Body of pancreas (tissue), 4 donors: ENCODE data around the gene CTBS. TPM values are rescaled to one million over a fixed set of nuclear protein-coding genes. Genes with fewer than 3 reads are reported as not detected.

Experiments used
- ATAC-seq: fragments of 150-250 bp; one replicate; pipeline ENCODE4 v1.9.1; 2016
- DNase-seq, 4 donors: peaks; one replicate each; pipeline ENCODE4 v3.0.0-alpha.2; 2019
- H3K27ac ChIP-seq, 4 donors: fragments of 200-600 bp; sonication (generic); 1 replicate in 3 of 4; 2 replicates in 1 of 4; pipeline versions ENCODE4 v1.5.1 to v1.6.1; 2016 to 2019; ENCODE audit warnings: mild to moderate bottlenecking in 1 of 4, mixed read lengths in 1 of 4, moderate library complexity in 1 of 4
- H3K27me3 ChIP-seq, 2 donors: fragments of 200-600 bp; sonication (generic); one replicate each; pipeline ENCODE4 v1.6.0; 2016; ENCODE audit warnings: mild to moderate bottlenecking in 1 of 2
- H3K36me3 ChIP-seq, 2 donors: fragments of 200-600 bp; sonication (generic); replicated peaks in 1 of 2; 2 replicates each; pipeline ENCODE4 v1.5.1; 2016; ENCODE audit warnings: low read depth in 2 of 2; ENCODE audit not compliant: insufficient read depth in 1 of 2
- H3K4me1 ChIP-seq: fragments of 200-600 bp; sonication (generic); one replicate; pipeline ENCODE4 v1.6.0; 2016
- H3K4me3 ChIP-seq, 2 donors: fragments of 200-600 bp; sonication (generic); 1 replicate in 1 of 2; 2 replicates in 1 of 2; pipeline ENCODE4 v1.5.1; 2016 to 2019
- H3K9me3 ChIP-seq, 3 donors: fragments of 200-600 bp; sonication (generic); 1 replicate in 2 of 3; 2 replicates in 1 of 3; pipeline ENCODE4 v1.5.1; 2016
- CTCF ChIP-seq, 7 experiments: fragments of 450-650 bp in 4 of 7; fragments of 200-600 bp in 3 of 7; sonication (generic) in 3 of 7; IDR thresholded peaks; one replicate each; pipeline ENCODE4 v1.5.1; 2016 to 2019; ENCODE audit warnings: antibody characterized with exemption in 7 of 7
- POLR2A ChIP-seq, 3 donors: fragments of 450-650 bp; IDR thresholded peaks; one replicate each; pipeline ENCODE4 v1.6.1; 2016; ENCODE audit warnings: antibody characterized with exemption in 3 of 3, mild to moderate bottlenecking in 2 of 3
- WGBS, 2 donors: methylation state at CpG; one replicate each; pipeline ENCODE4 v1.1.5; 2017; 5-methylcytosine and 5-hydroxymethylcytosine counted together
- intact Hi-C: fragments of 100-400 bp; cut with DNase I; formaldehyde crosslinking; loops from one replicate; pipeline ENCODE4 v1.15.1; 2023
- total RNA-seq, 2 donors: library from RNA; depleted of rRNA; stranded (reverse); fragments of >200 nt; gene quantifications; one replicate each; pipeline ENCODE4 v1.1.0, GENCODE V29; 2016

Gene CTBS, protein sequence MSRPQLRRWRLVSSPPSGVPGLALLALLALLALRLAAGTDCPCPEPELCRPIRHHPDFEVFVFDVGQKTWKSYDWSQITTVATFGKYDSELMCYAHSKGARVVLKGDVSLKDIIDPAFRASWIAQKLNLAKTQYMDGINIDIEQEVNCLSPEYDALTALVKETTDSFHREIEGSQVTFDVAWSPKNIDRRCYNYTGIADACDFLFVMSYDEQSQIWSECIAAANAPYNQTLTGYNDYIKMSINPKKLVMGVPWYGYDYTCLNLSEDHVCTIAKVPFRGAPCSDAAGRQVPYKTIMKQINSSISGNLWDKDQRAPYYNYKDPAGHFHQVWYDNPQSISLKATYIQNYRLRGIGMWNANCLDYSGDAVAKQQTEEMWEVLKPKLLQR
- 10 to 100 TPM; 13.5 to 15.5 TPM for total RNA-seq

DNA sequence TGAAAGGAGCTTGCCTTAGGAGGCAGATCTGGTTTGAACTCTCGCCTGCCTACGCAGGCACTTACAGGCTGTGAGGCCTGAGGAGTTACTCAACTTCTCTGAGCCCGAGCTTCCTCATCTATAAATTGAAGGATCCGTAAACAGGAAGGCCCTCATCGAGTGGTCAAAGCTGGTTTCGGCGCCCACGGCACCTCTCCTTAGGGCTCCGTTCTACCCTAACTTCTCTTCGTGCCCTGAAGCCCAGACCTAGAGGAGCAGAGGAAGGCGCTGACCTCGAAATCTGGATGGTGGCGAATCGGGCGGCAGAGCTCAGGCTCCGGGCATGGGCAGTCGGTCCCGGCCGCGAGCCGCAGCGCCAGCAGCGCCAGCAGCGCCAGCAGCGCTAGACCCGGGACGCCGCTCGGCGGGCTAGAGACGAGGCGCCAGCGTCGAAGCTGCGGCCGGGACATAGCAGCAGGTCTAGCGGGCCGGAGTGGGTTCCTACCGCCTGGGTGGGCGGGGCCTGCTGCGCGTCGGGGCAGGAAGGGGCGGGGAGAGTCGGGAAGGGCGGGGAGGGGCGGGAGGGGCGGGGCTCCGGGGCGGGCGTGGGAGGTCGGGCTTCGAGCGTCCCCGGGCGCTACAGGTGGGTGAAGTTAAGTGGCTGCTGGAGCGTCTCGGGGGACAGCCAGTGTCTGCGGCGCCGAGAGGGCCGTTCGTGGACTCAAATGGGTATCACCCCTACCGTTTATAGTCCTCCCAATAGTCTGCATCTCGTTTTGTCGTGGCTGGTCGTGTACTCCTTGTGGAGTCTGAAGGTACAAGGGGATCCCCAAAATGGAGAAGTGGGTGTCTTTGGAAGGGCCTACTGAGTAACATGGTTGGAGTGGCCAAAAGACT lies at the start of gene CTBS:
Gene CTBS (minus strand): TSS at position 474 of the 876 bp plus-strand sequence. CDS start 25 bp downstream, at position 449.
- H3K9me3 ChIP-seq = no peaks in the 10 kb centered on the region
- no peaks in the 10 kb centered on the region for H3K27me3 ChIP-seq
- intact Hi-C loops = no loop called here
- peaks cover 15% of the 10 kb centered on the region for H3K4me1 ChIP-seq
- ATAC-seq (peak; percentile 95), DNase-seq (peak; percentile 88 to 93 (median 92))
- H3K4me3 ChIP-seq = peak within 1 kb of the TSS in 1 of 2 donors; percentile 36
- WGBS, 2 donors = 1% methylated on average over 14 to 65 of the region's 67 CpGs
- no peaks in the 10 kb centered on the region for H3K36me3 ChIP-seq
- H3K27ac ChIP-seq = peak within 1 kb of the TSS; percentile 91 to 99 (median 96)
- TF ChIP-seq CTCF (IDR thresholded peaks at IDR 0.05) (no peak), POLR2A (IDR thresholded peaks at IDR 0.05) (peak; percentile 82 to 86 (median 86))

DNA sequence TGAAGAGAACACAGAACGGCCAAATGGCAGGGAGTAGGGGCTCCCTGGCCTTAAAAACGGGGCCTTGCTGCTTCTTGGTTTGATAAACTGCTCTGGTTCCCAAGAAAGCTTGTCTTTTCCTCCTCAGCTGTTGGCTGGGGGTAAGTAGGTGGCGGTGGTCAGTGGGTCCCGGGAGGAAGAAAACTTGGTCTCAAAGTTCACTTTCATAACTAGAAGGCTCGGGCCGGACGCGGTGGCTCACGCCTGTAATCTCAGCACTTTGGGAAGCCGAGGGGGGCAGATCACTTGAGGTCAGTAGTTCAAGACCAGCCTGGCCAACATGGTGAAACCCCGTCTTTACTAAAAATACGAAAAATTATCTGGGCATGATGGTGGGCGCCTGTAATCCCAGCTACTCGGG lies 47.3 kb upstream of the CTBS start:
- intact Hi-C loops = loop anchor here (10.0 kb wide), 2 partner anchors 133 to 187 kb away; no protein-coding TSS in a partner anchor
- no peak for DNase-seq
- no peak for ATAC-seq
- Histone ChIP-seq H3K27me3 (no peaks in the 10 kb centered on the region), H3K4me3 (no peak overlapping the region), H3K27ac (no peak overlapping the region), H3K4me1 (peaks cover 12% of the 10 kb centered on the region), H3K9me3 (no peaks in the 10 kb centered on the region), H3K36me3 (no peaks in the 10 kb centered on the region)
- WGBS, 2 donors = 70 to 73% methylated on average over 14 of the region's 14 CpGs
- no peak for TF ChIP-seq POLR2A (IDR thresholded peaks at IDR 0.05)
- TF ChIP-seq CTCF (IDR thresholded peaks at IDR 0.05) = no peak

DNA sequence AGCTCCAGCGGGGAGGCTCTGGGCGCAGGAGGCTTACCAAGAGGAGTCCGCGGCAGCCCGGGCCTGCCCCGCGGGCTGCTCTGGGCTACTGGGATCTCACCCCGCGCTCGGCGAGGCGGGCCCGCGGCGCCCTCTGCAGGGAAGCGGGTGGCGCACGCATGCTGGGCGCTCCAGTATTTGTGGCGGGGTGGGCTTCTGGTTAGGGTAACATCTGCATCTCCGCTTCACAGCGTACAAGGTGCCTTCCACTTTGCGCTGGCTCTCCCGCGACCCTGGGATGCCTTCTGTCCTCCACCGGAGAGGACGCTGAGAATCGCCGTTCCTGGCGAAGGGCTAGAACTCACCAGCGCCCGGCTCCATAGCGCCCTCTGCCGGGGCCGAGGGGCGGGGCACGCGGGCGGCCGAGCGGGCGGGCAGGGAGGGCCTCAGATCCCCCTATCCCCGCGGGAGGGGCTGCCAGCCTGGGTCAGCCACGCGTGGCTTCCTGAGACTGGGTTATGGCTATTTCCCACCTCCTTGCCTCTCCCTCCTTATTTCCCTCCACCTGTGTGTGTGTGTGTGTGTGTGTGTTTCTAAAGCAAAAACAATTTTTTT lies 46.6 kb upstream of the CTBS start:
- H3K27ac ChIP-seq = peak overlapping the region in 3 of 4 donors; percentile 50 to 78 (median 57)
- peaks cover 12% of the 10 kb centered on the region for H3K4me1 ChIP-seq
- ATAC-seq = peak; percentile 93
- WGBS, 2 donors = 0 to 1% methylated on average over 11 to 46 of the region's 46 CpGs
- peak; percentile 71 to 77 (median 77) for DNase-seq
- H3K27me3 ChIP-seq = no peaks in the 10 kb centered on the region
- no peaks in the 10 kb centered on the region for H3K36me3 ChIP-seq
- no peaks in the 10 kb centered on the region for H3K9me3 ChIP-seq
- intact Hi-C loops = loop anchor here (10.0 kb wide), 2 partner anchors 134 to 186 kb away; no protein-coding TSS in a partner anchor
- peak; percentile 80 to 99 (median 97) for TF ChIP-seq CTCF (IDR thresholded peaks at IDR 0.05)
- TF ChIP-seq POLR2A (IDR thresholded peaks at IDR 0.05) = peak; percentile 23 to 38 (median 27)
- peak overlapping the region; percentile 14 to 45 for H3K4me3 ChIP-seq

DNA sequence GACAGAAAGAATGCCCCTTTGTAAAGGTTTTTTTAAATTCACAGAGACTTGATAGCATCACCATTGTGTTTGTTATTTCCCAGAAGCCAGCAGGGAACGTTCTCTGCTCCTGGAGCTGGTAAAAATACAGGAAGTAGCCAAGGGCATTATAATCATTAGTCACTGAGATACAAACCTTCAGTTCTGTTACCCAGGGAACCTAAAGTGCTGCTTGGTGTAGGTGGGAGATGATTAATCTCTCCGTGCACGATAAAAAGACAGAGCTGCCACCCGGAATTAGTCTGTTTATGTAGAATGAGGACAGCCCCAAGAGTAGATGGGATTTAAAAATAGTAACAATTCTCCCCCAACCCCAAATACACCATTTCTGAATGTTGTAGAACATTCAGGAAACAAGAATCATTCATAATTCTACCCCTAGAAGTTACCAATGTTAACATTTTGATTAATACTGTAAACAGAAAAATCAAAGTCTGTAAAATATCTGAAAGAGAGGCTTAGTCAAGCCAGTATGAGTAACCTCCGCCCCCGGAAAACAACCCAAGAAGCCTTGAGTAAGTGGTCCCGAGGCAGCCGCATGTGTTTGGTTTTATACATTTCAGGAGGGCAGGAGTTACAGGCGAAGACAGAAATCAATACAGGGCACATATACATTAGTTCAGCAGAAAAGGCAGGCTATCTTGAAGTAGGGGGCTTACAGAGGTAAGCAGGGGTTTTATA lies 45.3 kb upstream of the CTBS start:
- intact Hi-C loops = loop anchor here (10.0 kb wide), 3 partner anchors 135 to 485 kb away; no protein-coding TSS in a partner anchor
- Histone ChIP-seq H3K27ac (peak overlapping the region in 3 of 4 donors; percentile 24 to 78 (median 51)), H3K9me3 (no peaks in the 10 kb centered on the region), H3K4me3 (no peak overlapping the region), H3K36me3 (no peaks in the 10 kb centered on the region), H3K4me1 (peaks cover 12% of the 10 kb centered on the region), H3K27me3 (no peaks in the 10 kb centered on the region)
- TF ChIP-seq CTCF (IDR thresholded peaks at IDR 0.05) = peak in 1 of 7 experiments; percentile 1
- no peak for TF ChIP-seq POLR2A (IDR thresholded peaks at IDR 0.05)
- peak; percentile 16 to 57 (median 41) for DNase-seq
- ATAC-seq = peak; percentile 59
- 25 to 26% methylated on average over 9 of the region's 9 CpGs for WGBS, 2 donors
